ENCODE measurements around the gene METTL21A.
"Not testable (repeated sequence)": the region's sequence is repeated elsewhere in the genome, so short reads cannot be mapped to it uniquely, and the experiment has no call there.

METTL21A gene

DNA sequence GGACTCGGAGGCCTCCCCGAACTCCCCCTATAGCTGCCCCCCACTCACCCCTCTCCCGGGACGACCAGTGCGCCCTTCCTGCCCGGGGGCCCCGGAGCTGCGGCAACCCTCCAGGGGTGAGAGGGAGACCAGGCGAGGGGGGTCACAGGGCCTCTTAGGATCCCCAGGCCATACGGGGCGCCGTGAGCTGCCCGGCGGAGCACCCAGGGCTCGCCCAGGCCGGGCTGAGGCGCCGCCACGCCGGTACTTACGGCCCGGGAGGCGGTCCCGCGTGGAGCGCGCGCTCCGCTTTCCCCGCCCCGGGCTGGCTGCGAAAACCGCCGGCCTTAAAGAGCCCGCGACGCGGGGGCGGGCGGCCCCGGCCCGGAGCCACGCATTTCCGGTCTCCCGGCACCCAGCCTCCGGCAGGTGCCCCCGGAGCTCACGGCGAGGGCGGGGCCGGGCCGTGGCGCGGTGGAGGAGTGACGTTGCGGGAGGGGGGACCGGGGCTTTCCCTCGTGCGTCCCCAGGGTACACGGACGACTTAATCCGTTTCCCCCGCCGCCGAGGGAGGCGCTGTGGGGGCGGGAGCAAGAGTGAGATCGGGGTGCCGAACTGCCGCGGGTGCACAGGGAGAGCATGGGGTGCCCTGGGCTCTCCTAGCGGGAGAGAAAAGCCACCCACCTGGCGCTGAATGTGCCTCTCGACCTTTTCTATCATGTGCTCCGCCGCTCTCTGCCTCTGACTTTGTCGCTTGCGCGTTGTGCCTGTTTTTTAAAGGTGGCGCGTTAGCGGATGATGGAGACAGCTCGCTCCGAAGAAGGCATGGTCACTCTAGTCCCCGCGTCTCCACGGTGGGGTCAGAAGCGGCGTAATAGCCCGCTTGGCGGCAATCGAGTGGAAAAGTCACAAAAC, at the start of gene METTL21A:
Gene METTL21A, minus strand, starts transcription at position 381 of the 894 bp plus-strand sequence. CDS start 1,019 bp downstream, outside the sequence.
- peak; percentile 95 for DNase-seq

DNA sequence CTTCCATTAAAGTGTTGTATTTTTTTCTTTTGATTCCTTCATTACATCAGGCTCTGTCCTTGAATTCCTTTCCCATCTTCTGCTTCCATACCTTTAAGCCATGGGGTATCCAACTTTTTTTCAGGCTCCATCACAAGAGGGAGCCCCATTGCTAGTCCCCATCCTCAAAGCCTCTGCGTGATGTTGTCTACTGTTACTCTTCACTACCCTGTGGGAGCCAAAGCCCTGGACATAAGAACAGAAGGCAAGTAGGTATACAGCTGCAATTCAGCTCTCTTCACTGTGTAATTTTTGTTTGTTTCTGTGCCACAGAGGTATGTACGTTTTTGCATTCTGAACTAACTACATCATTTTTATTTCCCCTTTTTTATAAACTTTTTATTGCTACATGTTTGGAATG, 49.6 kb upstream of the METTL21A start:
- no peak for DNase-seq

DNA sequence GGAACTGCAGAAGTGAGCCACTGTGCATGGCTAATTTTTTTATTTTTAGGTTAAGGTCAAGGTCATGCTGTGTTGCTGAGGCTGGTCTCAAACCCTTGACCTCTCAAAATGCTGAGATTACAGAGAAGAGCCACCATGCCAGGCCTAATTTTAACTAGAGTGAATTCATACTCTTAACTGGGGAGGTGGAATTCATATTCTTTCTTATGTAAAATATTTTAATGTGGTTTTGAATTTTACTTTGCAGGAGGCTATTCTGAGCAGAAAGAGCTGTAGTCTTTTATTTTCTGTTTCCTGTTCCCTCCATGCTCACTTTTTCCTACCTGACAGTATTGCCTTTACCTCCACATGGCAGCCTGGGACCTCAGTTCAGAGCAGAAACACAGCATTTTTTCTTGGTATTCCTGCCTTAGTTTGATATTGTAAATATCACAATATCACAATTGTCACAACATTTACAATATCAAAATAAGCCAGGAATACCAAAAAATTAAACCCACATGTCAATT, 49.1 kb upstream of the METTL21A start:
- no peak for DNase-seq

DNA sequence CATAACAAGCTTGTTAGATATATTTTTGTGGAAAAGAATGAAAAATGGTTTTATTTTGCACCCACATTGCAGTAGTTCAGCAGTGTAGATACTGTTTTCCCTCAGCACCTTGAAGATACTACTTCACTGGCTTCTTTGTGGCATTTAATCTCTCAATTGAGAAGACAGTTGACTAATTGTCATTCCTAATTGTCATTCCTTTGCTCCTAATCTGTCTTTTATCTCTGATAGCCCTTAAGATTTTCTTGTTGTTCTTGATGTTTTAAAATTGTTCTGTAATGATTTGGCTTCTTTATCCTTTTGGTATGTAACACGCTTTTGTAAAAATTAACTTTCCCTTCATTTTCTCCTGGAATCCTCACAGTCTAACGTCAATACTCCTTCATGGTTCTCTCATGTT, 48.2 kb upstream of the METTL21A start:
- no peak for DNase-seq

DNA sequence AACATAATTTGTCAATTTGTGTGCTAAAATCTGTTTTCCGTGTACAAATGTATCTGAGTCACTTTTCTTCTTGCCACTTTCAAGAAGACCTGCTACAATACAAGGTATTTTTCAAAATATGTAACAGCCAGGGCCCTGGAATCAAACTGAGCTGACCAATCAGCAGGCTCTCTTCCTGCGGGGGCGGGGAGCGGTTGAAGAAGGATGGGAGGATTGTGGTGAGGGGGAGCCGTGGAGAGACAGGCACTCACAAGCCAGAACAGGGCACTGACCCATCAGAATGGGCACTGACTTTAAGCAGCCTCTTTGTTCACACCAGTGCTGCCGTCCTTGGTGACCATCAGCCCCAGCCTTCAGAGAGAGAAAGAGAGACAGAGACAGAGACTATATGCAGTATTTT, 45.7 kb upstream of the METTL21A start:
- DNase-seq: no peak

DNA sequence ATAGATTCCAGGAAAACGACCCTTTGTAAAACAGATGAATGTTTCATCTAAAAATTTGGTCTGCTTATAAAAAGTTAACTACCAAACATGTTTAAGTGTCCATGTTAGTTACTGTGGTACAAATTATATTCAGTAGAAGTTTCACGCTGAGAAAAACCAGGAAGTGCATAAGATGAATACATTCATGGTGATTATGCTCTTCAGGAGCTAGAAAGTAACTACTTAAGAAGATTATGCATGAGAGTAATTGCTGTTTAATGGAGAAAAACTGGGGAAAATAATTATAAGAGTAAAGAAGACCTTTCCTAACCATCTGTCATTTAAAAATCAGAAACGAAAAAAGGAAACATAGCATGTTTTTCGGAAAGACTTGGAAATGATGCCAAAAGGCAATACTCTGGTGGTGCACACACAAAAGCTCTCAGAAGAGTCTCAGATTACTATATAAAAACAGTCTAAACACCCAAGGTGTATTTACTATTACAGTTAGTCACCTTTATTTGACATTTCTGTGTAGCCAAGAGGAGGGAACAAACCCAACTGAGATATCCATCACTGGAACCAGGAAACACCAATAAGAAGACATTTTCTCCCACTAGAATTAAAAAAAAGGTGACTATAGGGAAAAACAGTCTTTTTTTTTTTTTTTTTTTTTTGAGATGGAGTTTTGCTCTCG, 38.8 kb upstream of the METTL21A start:
- no peak for DNase-seq

DNA sequence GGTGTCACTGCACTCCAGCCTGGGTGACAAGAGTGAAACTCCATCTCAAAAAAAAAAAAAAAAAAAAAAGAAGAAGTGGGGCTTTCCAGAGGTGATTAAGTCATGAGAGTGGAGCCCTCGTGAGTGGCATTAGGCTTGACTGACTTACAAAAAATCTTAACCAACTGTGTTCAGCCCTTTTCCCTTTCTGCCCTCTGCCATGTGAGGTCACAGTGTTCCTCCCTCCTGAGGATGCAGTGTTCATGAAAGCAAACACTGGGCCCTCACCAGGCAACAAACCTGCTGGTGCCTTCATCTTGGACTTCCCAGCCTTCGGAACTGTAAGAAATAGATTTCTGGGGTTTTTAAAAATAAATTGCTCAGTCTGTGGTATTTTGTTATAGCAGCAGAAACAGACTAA, 37.0 kb upstream of the METTL21A start:
- DNase-seq: no peak

DNA sequence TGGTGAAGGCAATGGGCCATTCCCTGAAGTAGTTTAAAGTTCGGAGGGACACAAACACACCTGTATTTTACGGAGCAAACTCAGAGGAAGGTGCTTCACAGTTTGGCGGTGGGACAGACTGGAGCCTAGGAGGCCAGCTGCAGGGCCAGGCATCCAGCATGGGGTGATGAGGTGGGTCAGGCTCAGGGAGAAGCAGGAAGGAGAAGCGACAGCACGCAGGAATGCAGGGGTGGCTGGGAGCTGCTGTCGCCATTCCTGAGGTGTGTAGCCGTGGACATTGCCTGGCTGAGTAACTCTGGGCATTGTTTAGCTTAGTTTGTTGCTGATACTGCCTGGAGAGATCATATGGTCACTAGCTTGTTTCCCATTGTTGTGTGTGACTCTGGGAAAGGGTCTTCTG, 35.8 kb upstream of the METTL21A start:
- DNase-seq: no peak

DNA sequence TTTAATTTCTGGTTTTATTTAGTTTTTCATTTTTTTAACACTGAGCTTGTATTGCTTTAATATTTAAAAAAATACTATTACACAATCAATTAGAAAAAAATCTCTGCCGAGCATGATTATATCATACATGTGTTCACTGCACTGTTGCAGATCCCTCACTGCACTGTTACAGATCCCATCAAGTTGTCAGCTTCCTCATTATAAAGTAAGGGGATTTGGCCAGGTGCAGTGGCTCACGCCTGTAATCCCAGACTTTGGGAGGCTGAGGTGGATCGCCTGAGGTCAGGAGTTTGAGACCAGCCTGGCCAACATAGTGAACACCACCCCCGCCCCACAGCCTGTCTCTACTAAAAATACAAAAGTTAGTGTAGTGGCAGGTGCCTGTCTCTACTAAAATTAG, 33.0 kb upstream of the METTL21A start:
- no peak for DNase-seq

DNA sequence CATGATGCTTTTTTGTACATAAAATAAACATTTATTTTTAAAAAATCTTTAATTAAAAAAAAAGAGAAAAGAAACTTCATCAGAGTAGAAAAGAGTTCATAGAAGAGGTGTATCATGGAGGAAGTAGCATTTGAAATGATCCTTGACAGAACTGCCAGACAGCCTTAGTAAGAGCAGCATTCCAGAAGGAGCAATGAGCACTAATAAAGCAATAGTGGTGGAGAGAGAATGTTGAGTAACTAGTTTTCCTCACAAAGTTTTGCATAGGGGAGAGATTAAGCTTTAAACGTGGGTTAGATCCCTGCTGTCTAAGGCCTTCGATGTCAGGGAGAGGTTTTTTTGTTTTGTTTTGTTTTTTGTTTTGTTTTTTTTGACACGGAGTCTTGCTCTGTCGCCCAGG, 29.8 kb upstream of the METTL21A start:
- no peak for DNase-seq

DNA sequence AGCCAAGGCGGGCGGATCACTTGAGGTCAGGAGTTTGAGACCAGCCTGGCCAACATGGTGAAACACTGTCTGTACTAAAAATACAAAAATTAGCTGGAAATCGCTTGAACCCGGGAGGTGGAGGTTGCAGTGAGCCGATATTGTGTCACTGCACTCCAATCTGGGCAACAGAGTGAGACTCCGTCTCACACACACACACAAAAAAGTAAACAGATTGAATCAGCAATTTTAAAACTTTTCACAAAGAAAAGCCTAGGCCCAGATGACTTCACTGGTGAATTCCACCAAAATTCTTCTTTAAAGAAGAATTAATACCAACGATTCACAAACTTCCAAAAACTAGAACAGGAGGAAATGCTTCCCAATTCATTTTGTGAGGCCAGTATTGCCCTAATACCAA, 21.4 kb upstream of the METTL21A start:
- not testable (repeated sequence) for DNase-seq

DNA sequence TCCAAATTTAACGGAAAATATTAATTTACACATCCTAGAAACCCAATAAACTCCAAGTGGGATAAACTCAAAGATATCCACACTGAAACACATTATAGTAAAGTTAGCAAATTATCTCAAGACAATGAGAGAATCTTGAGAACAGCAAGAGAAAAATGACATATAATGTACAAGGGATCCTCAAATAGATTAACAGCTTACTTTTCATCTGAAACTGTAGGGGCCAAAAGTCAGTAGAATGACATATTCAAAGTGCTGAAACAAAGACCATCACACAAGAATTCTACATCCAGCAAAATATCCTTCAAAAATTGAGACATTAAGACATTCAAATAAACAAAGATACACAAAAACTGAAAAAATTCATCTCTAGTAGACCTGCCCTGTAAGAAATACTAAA, 18.7 kb upstream of the METTL21A start:
- no peak for DNase-seq

DNA sequence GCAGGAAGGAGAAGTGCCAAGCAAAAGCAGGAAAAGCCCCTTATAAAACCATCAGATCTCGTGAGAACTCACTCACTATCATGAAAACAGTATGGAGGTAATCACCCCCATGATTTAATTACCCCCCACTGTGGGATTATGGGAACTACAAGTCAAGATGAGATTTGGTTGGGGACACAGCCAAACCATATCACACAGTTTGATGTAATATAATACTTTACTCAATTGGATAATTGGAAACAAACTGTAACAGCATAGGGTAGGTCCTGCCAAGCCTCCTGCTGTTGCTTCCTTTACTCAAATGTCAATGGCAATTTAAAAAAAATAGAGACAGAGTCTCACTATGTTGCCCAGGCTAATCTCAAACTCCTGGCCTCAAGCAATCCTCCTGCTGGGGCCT, 15.5 kb upstream of the METTL21A start:
- DNase-seq: no peak

DNA sequence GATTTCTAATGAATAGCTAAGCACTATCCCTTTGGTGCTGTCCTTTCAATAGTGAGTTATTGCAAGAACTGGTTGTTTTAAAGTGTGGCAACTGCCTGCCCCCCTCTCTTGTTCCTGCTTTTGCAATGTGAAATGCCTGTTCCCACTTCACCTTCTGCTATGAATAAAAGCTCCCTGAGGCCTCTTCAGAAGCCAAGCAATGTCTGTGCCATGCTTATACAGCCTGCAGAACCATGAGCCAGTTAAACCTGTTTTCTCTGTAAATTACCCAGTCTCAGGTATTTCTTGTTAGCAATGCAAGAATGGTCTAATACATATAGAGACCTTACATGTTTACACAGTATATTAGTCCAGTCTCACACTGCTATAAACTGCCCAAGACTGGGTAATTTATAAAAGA, 15.0 kb upstream of the METTL21A start:
- no peak for DNase-seq

DNA sequence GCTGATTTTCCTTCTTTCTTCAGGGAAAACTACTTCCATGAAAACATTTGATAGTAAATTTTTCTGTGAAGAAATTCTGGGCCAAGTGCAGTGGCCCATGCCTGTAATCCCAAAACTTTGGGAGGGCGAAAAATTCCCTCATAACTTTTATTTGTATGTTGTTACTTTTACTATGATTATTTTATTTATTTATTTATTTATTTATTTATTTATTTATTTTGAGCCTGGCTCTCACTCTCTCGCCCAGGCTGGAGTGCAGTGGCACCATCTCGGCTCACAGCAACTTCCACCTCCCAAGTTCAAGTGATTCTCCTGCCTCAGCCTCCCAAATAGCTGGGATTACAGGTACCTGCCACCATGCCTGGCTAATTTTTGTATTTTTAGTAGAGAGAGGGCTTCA, 14.1 kb upstream of the METTL21A start:
- not testable (repeated sequence) for DNase-seq

DNA sequence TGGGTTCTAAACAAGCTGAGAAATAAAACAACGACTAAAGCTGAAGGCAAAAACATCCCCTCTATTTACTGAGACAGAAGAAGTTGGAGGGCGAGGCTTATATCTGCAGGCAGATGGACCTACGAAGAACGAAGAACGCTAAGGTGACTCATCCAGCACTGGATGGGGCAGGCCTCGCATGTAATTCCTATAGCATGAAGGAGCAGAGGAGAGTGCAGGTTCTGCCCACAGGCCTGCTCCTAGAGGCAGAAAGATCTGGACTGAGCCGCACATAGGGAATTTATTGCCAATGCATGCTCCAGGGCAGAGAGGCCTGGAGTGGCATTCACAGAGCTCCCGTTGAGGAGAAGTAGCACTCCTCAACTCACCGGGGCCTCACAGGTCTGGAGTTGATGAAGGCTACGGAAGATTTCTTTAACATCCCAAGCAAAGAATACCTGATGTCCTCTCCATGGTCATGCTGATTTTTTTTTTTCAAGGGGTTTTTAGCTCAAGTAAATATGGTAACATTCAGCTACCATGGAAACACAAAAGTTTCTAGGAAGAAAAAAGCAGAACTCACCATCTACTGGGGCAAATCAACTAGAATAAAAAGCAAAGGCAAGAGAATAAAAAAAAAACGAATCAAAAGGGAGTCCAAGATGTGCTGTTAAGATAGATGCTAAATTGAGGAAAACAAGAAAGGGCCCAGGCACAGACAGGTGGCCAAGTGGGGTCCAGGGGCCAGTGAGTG, 10.4 kb upstream of the METTL21A start:
- DNase-seq: no peak

DNA sequence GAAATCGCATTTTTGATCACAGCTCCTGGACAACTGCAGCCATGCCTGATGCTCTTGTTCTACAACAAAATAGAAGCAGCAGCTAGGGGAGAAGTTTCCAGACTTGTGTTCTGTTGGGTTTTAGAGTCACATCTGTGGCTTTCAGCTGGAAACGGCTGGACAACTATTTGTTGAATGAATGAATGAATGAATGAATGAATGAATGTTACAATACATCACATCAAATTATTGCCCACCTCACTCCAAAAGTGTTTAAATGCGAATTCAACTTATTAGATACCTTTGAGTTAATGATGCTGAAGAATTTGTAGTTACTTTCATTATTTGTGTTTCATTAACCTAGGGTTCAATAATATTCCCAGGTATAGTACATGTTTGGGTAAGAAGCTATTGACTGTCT, 8.5 kb upstream of the METTL21A start:
- no peak for DNase-seq

DNA sequence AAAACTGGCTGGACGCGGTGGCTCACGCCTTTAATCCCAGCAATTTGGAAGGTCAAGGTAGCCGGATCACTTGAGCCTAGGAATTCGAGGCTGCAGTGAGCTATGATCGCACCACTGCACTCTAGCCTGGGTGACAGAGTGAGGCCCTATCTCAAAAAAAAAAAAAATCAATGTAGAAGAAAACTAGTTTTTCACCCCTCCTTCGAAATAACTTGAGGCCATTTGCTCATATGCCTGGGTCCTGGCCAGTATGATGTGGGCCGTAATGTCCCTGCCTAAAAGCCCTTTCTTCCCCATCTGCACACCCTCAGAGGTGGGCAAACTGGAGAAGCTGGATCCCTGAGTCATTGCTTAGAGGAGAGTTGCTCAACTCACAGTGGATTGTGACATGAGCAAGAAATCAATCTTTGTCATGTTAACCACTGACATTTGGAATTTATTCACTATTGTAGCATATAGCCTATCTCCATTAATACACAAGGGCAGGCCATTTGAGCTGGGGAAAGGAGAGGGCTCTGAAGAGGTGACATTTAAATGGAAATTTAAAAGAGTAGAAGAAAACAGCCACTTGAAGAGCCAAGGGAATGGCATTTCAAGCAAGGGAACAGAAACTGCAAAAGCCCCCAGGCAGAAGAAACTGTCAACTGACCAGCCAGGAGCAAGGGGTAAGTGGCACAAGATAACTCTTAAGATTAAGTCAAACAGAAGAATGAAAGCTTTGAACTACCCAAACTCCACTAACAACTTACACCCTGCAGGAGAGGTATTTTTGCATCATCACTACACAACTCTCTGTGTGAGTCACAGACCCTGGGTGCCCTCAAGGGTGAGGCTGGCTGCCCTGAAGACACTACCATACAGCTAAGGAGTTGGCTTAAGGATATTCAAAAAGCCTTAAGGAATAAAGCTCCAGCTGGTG, 7.6 kb upstream of the METTL21A start:
- DNase-seq: peak; percentile 37

DNA sequence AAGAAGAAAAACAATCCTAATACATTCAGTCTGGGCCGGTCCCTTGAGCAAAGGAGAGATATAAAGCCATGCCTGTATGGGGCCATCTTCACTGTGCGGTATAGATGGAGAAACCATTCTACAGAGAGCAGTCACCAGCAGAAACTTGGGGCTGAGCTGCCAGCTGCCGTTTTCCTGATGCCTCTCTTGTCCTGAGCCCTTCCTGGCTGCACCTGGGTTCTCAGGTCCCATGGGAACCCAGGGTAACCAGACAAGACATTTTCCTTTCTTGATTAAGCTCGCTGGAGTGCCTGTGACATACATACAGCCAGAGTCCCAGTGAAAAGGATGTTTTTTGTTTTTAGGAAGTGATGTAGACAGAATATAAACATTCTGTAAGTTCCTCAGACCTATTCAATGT, 5.3 kb upstream of the METTL21A start:
- DNase-seq: no peak

DNA sequence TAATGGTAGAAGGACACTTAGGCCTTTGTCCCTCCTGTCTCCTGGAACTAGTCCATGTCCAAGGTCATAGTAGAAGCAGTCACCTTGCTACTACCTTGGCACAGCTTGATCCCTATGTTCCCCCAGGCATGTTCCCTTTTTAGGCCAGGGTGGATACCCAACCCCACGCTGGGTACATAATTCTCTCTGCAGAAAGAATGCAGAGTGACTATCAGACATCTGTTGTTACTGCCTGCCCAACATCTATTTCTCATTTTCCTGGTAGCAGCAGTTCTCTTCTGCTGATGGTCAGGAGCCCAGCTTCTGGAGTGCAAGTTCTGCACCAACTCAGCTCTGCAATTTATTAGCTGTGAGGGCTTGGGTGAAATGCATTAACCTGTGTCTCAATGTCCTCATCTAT, 4.4 kb upstream of the METTL21A start:
- DNase-seq: no peak

DNA sequence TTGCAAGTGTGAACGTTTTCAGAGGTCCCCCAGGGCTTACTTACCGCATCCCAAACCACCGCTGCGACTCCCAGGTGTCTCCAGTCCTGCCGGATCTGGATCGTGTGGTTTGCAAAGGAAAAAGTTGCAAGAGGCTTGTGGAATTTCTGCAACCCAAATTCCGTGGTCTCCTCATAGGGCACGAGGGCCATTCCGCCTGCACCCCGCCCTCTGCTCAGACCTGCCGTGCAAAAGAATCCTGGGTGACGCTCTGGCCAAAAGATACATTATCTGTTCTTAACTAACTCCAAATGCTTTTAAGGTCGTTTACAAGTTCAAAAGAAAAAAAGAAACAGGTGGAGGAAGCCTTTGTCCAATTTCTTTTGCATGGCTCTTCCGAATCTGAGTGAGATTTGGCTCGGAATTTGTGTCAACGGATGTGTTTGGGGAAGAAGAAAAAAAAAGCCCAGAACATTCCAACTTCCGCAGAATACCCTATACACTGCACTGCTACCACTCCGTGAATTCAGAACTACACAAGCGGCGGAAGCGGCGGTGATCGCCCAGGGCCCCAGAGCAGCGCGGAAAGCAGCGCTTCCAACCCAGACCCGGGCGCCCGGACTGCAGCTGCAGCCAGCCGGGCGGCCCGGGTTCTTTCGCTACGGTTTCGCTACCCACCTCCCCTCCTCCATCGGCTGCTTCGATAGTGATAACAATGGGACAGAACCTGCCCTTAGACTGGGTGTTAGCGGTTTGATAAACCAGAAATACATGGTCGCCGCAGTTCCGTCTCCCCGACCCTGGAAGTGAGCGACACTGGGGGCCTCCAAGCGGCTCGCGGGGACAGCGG, 795 bp downstream of the METTL21A start:
- peak; percentile 75 for DNase-seq
